HepG2 (cell line): ENCODE data around the gene SHC1. TPM values are rescaled to one million over a fixed set of nuclear protein-coding genes. Genes with fewer than 3 reads are reported as not detected.

Experiments used
- ARID5B ChIP-seq: IDR thresholded peaks from 2 replicates; pipeline ENCODE4 v1.4.0; 2020; ENCODE audit warnings: mild to moderate bottlenecking, missing genetic modification reagents
- ETS1 ChIP-seq: sonication (generic); formaldehyde crosslinking; IDR thresholded peaks from 2 replicates; pipeline ENCODE4 v1.4.0; 2020; ENCODE audit warnings: missing genetic modification reagents
- GATAD2A ChIP-seq: IDR thresholded peaks from 2 replicates; pipeline ENCODE4 v1.6.1; 2016
- HNRNPL ChIP-seq: fragments of 200-400 bp; formaldehyde crosslinking; IDR thresholded peaks from 2 replicates; pipeline ENCODE4 v1.6.1; 2017; ENCODE audit warnings: mild to moderate bottlenecking, low read depth, low read length
- MTA1 ChIP-seq: sonication (generic); formaldehyde crosslinking; IDR thresholded peaks from 2 replicates; pipeline ENCODE4 v1.4.0; 2020; ENCODE audit warnings: missing genetic modification reagents, mild to moderate bottlenecking, borderline replicate concordance
- NCOR1 ChIP-seq: fragments of 200-600 bp; sonication (generic); IDR thresholded peaks from 2 replicates; pipeline ENCODE4 v1.7.0; 2017; ENCODE audit warnings: antibody characterized with exemption, low read length, borderline replicate concordance
- NONO ChIP-seq, 2 experiments: fragments of 450-650 bp in 1 of 2; sonication (generic) in 1 of 2; formaldehyde crosslinking in 1 of 2; IDR thresholded peaks in 1 of 2; conservative IDR thresholded peaks in 1 of 2; 2 replicates each; pipeline versions ENCODE4 v1.6.1 to v1.8.0; 2017 to 2022; ENCODE audit warnings: mild to moderate bottlenecking in 1 of 2, missing genetic modification reagents in 1 of 2, moderate library complexity in 1 of 2
- NR2F6 ChIP-seq, 2 experiments: IDR thresholded peaks; 2 replicates each; pipeline ENCODE4 v1.6.1; 2016; ENCODE audit warnings: antibody characterized with exemption in 1 of 2, mild to moderate bottlenecking in 1 of 2
- PATZ1 ChIP-seq: sonication (generic); formaldehyde crosslinking; IDR thresholded peaks from 2 replicates; pipeline ENCODE4 v1.4.0; 2020; ENCODE audit warnings: missing genetic modification reagents
- PHF20 ChIP-seq: sonication (generic); formaldehyde crosslinking; IDR thresholded peaks from 2 replicates; pipeline ENCODE4 v1.5.0; 2020; ENCODE audit warnings: mild to moderate bottlenecking, missing genetic modification reagents
- RXRA ChIP-seq: sonication (generic); formaldehyde crosslinking; IDR thresholded peaks from 2 replicates; pipeline ENCODE4 v1.5.1; 2020; ENCODE audit warnings: missing genetic modification reagents
- SALL1 ChIP-seq: sonication (generic); formaldehyde crosslinking; IDR thresholded peaks from 2 replicates; pipeline ENCODE4 v1.8.0; 2022; ENCODE audit warnings: mild to moderate bottlenecking, missing genetic modification reagents
- SAP130 ChIP-seq: IDR thresholded peaks from 2 replicates; pipeline ENCODE4 v1.6.1; 2016; ENCODE audit warnings: low read depth
- SP5 ChIP-seq: IDR thresholded peaks from 2 replicates; pipeline ENCODE4 v1.6.1; 2016; ENCODE audit warnings: low read depth, borderline replicate concordance
- ZNF281 ChIP-seq: sonication (generic); formaldehyde crosslinking; IDR thresholded peaks from 2 replicates; pipeline ENCODE4 v1.4.0; 2020; ENCODE audit warnings: missing genetic modification reagents, borderline replicate concordance
- ZNF337 ChIP-seq: sonication (generic); formaldehyde crosslinking; IDR thresholded peaks from 2 replicates; pipeline ENCODE4 v1.5.1; 2020; ENCODE audit warnings: missing genetic modification reagents, low read depth, mild to moderate bottlenecking, borderline replicate concordance
- ZNF564 ChIP-seq: sonication (generic); formaldehyde crosslinking; IDR thresholded peaks from 2 replicates; pipeline ENCODE4 v1.8.1; 2023; ENCODE audit warnings: mild to moderate bottlenecking, missing genetic modification reagents
- polyA plus RNA-seq, 8 experiments: library from polyadenylated mRNA; depleted of rRNA in 3 of 8; stranded (reverse) in 7 of 8; unstranded in 1 of 8; fragments of >200 nt; fragmentation: Illumina TruSeq in 4 of 8; extraction: Trizol in 4 of 8; gene quantifications; 2 replicates each; pipeline versions ENCODE4 v1.2.1 to v1.2.3, GENCODE V29; 2011 to 2016; ENCODE audit warnings: low read depth in 4 of 8, missing spikeins in 1 of 8, mixed read lengths in 1 of 8; ENCODE audit not compliant: insufficient read depth in 1 of 8
- total RNA-seq, 5 experiments: library from RNA; depleted of rRNA; stranded (reverse); fragments of >200 nt; fragmentation: Illumina TruSeq; extraction: Trizol; gene quantifications; 2 replicates each; pipeline ENCODE4 v1.2.3, GENCODE V29; 2016; ENCODE audit warnings: low read depth in 1 of 5

Gene SHC1
- total and polyA plus RNA-seq, 2 of the 13 experiments (the other 11 are each of a cell fraction or from before 2014, with no cell fraction given), result 52.0 to 137 TPM

GRCh38 chr1:155007251-155007828, 36.8 kb upstream of the SHC1 start (continued):
- TF ChIP-seq ARID5B (CRISPR knock-in tag) (peak; percentile 14; the same call in 1 of the 2 replicates), SALL1 (CRISPR knock-in tag) (peak; percentile 47), NR2F6 (IDR thresholded peaks at IDR 0.05) (peak; percentile 71; the same call in 1 of the 2 replicates), NR2F6 (CRISPR knock-in tag; IDR thresholded peaks at IDR 0.05) (peak; percentile 62), RXRA (CRISPR knock-in tag) (0 out of 2 replicates have a peak, but pooled peaks have one; percentile 24), HNRNPL (peak; percentile 98), MTA1 (peak; percentile 15; the same call in 1 of the 2 replicates), SAP130 (CRISPR knock-in tag) (peak; percentile 33; the same call in 1 of the 2 replicates), GATAD2A (CRISPR knock-in tag) (0 out of 2 replicates have a peak, but pooled peaks have one; percentile 31), SP5 (peak; percentile 91), ZNF564 (no peak), PHF20 (CRISPR knock-in tag) (no peak), ETS1 (CRISPR knock-in tag) (no peak), ZNF337 (CRISPR knock-in tag) (no peak), PATZ1 (CRISPR knock-in tag) (peak; percentile 79), NCOR1 (peak; percentile 34; the same call in 1 of the 2 replicates), ZNF281 (peak; percentile 36; the same call in 1 of the 2 replicates), NONO (IDR thresholded peaks at IDR 0.05) (no peak), NONO (CRISPR knock-in tag; conservative IDR thresholded peaks at IDR 0.05) (peak; percentile 49; the same call in 1 of the 2 replicates)
- TF ChIP-seq, all 625 proteins: peak for 28
